Left ventricle myocardium inferior (tissue), 1 donor: ENCODE measurements around the gene SSR4. TPM values are rescaled to one million over a fixed set of nuclear protein-coding genes. Genes with fewer than 3 reads are reported as not detected.

Experiments
- DNase-seq: peaks from one replicate; pipeline ENCODE4 v3.0.0-alpha.2; 2020
- H3K27ac ChIP-seq: fragments of 200-600 bp; replicated peaks from 2 replicates; pipeline ENCODE4 v1.8.0; 2021
- H3K27me3 ChIP-seq: fragments of 200-600 bp; 2 replicates; pipeline ENCODE4 v1.8.0; 2021; ENCODE audit warnings: low read depth
- H3K36me3 ChIP-seq: fragments of 200-600 bp; 2 replicates; pipeline ENCODE4 v1.8.0; 2021
- H3K4me1 ChIP-seq: fragments of 200-600 bp; 2 replicates; pipeline ENCODE4 v1.8.0; 2021
- H3K4me3 ChIP-seq: fragments of 200-600 bp; 2 replicates; pipeline ENCODE4 v1.8.0; 2021; ENCODE audit warnings: mild to moderate bottlenecking, moderate library complexity
- H3K9me3 ChIP-seq: fragments of 200-600 bp; replicated peaks from 2 replicates; pipeline ENCODE4 v1.8.0; 2021
- CTCF ChIP-seq: fragments of 200-600 bp; IDR thresholded peaks from 2 replicates; pipeline ENCODE4 v1.8.0; 2021; ENCODE audit warnings: antibody characterized with exemption, mild to moderate bottlenecking, borderline replicate concordance
- intact Hi-C: fragments of 100-400 bp; cut with micrococcal nuclease; formaldehyde crosslinking; loops from one replicate; pipeline ENCODE4 v1.11.0; 2022
- total RNA-seq: library from RNA; stranded (reverse); fragmentation: NEBNext Ultra II Directional; extraction: Animal tissue kit (Norgen Biotek cat#: 25700); gene quantifications from one replicate; pipeline ENCODE4 v1.2.1, GENCODE V29; 2021
- donor health status: DM: no; HTN: yes; CAD: no; lungs with severe emphysema.

The SSR4 gene
- total RNA-seq, 1 donor from 2014 or later, result 123 TPM

- peaks cover 9% of the 10 kb centered on the region for H3K4me1 ChIP-seq
- H3K36me3 ChIP-seq, result no peaks in the 10 kb centered on the region
- peaks cover 17% of the 10 kb centered on the region for H3K27me3 ChIP-seq
- TF ChIP-seq CTCF, result no peak
- peak overlapping the region; percentile 27 for H3K27ac ChIP-seq
- H3K9me3 ChIP-seq, result no peaks in the 10 kb centered on the region
- intact Hi-C loops, result no loop called here
- DNase-seq, result no peak
- H3K4me3 ChIP-seq, result peak overlapping the region; percentile 65
Measured at GRCh38 chrX:153828308-153828707, 33.8 kb downstream of the SSR4 start.

DNA sequence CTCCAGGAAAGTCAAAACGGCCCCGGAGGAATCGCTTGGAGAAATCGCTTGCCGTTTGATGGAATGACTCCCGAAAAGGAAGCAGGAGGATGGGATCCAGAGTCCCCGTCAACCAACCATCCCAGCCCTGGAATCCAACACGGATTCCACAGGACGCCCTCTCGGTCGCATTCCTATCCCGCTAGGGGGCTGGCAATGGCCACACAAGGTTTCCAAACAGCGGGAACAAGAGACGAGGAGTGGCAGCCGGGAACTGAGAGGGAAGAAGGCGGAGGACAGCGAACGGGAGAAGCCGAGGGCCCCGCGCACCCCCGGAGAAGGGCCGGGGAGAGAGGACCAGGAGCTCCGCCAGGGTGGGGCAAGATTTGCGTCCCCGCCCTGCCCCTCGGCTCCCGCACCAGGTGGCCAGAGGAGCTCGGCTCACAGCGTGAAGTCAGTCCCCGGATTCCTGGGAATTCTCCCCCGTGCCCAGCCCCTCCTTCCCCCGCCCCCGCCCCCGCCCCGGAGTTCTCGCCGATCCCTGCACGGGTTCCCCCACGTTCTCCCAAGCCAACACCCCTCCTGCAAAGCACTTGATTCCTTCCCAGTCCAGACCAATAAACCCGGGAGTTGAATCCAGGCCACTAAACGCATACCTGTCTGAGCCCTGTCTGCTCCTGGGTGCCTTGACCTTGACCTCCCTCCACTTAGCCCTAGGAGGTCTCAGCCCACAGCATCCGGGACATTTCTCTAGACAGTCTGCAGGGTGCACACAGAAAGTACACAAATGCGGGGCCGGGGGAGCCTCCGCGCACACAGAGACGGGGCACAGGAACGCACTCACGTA, 34.5 kb downstream of the SSR4 start:
- Histone ChIP-seq H3K4me1 (peaks cover 9% of the 10 kb centered on the region), H3K27ac (peak overlapping the region; percentile 27), H3K27me3 (peaks cover 17% of the 10 kb centered on the region), H3K36me3 (no peaks in the 10 kb centered on the region), H3K9me3 (no peaks in the 10 kb centered on the region), H3K4me3 (peak overlapping the region; percentile 65)
- no peak for TF ChIP-seq CTCF
- intact Hi-C loops, result no loop called here
- no peak for DNase-seq

- intact Hi-C loops, result no loop called here
- no peak for DNase-seq
- H3K27me3 ChIP-seq, result peaks cover 17% of the 10 kb centered on the region
- no peak for TF ChIP-seq CTCF
- H3K36me3 ChIP-seq, result no peaks in the 10 kb centered on the region
- peaks cover 9% of the 10 kb centered on the region for H3K4me1 ChIP-seq
- peak overlapping the region; percentile 27 for H3K27ac ChIP-seq
- no peaks in the 10 kb centered on the region for H3K9me3 ChIP-seq
- peak overlapping the region; percentile 65 for H3K4me3 ChIP-seq
Measured at GRCh38 chrX:153829549-153829798, 35.0 kb downstream of the SSR4 start.

GRCh38 chrX:153829799-153830639, 35.6 kb downstream of the SSR4 start, which contains the start of gene PDZD4:
PDZD4 (minus strand) TSS chrX:153830544; CDS start chrX:153830298, 246 bp downstream.
- Histone ChIP-seq H3K27ac (peak within 1 kb of the TSS; percentile 27), H3K36me3 (no peaks in the 10 kb centered on the region), H3K27me3 (peaks cover 17% of the 10 kb centered on the region)

More at GRCh38 chrX:153829799-153830639, 35.6 kb downstream of the SSR4 start, which contains the start of gene PDZD4:
- Histone ChIP-seq H3K9me3 (no peaks in the 10 kb centered on the region), H3K4me3 (peak within 1 kb of the TSS; percentile 65), H3K4me1 (peaks cover 9% of the 10 kb centered on the region)
- intact Hi-C loops, result no loop called here
- DNase-seq, result no peak
- TF ChIP-seq CTCF, result no peak
